HepG2 (cell line): ENCODE results near the gene GJD3. TPM values are rescaled to one million over a fixed set of nuclear protein-coding genes. Genes with fewer than 3 reads are reported as not detected.

Experiments
- AKNA ChIP-seq: sonication (generic); formaldehyde crosslinking; IDR thresholded peaks from 2 replicates; pipeline ENCODE4 v1.4.0; 2020; ENCODE audit warnings: missing genetic modification reagents, borderline replicate concordance
- ATAD3A ChIP-seq: sonication (generic); formaldehyde crosslinking; IDR thresholded peaks from 2 replicates; pipeline ENCODE4 v1.4.0; 2020; ENCODE audit warnings: missing genetic modification reagents
- ATF7 ChIP-seq, 2 experiments: fragments of 450-650 bp in 1 of 2; sonication (generic) in 1 of 2; formaldehyde crosslinking in 1 of 2; IDR thresholded peaks; 2 replicates each; pipeline versions ENCODE4 v1.4.0 to v1.6.1; 2016 to 2020; ENCODE audit warnings: antibody characterized with exemption in 1 of 2, mild to moderate bottlenecking in 1 of 2, missing genetic modification reagents in 1 of 2
- ATM ChIP-seq: fragments of 450-650 bp; IDR thresholded peaks from 2 replicates; pipeline ENCODE4 v1.7.1; 2017; ENCODE audit warnings: mild to moderate bottlenecking, borderline replicate concordance
- BRD4 ChIP-seq: sonication (generic); formaldehyde crosslinking; IDR thresholded peaks from 2 replicates; pipeline ENCODE4 v1.4.0; 2020; ENCODE audit warnings: missing genetic modification reagents
- FOXO1 ChIP-seq: sonication (generic); formaldehyde crosslinking; IDR thresholded peaks from 2 replicates; pipeline ENCODE4 v1.4.0; 2020; ENCODE audit warnings: missing genetic modification reagents
- FOXP4 ChIP-seq: sonication (generic); formaldehyde crosslinking; IDR thresholded peaks from 2 replicates; pipeline ENCODE4 v1.4.0; 2020; ENCODE audit warnings: missing genetic modification reagents
- MEF2D ChIP-seq: sonication (generic); formaldehyde crosslinking; IDR thresholded peaks from 2 replicates; pipeline ENCODE4 v1.5.1; 2020; ENCODE audit warnings: mild to moderate bottlenecking, missing genetic modification reagents
- NCOA2 ChIP-seq: sonication (generic); formaldehyde crosslinking; IDR thresholded peaks from 2 replicates; pipeline ENCODE4 v1.8.0; 2022; ENCODE audit warnings: inconsistent platforms
- RFXANK ChIP-seq: IDR thresholded peaks from 2 replicates; pipeline ENCODE4 v1.6.1; 2016
- SNAPC2 ChIP-seq: sonication (generic); formaldehyde crosslinking; IDR thresholded peaks from 2 replicates; pipeline ENCODE4 v1.8.1; 2022; ENCODE audit warnings: mild to moderate bottlenecking, missing genetic modification reagents
- ZBTB14 ChIP-seq: sonication (generic); formaldehyde crosslinking; IDR thresholded peaks from 2 replicates; pipeline ENCODE4 v1.4.0; 2020; ENCODE audit warnings: missing genetic modification reagents
- ZFAT ChIP-seq: sonication (generic); formaldehyde crosslinking; conservative IDR thresholded peaks from 2 replicates; pipeline ENCODE4 v1.8.1; 2023; ENCODE audit warnings: missing genetic modification reagents, inconsistent platforms
- ZFP36L2 ChIP-seq: sonication (generic); formaldehyde crosslinking; IDR thresholded peaks from 2 replicates; pipeline ENCODE4 v1.4.0; 2020; ENCODE audit warnings: missing genetic modification reagents
- ZFYVE20 ChIP-seq: sonication (generic); formaldehyde crosslinking; IDR thresholded peaks from 2 replicates; pipeline ENCODE4 v1.8.0; 2023; ENCODE audit warnings: low read depth, mild to moderate bottlenecking, moderate library complexity, missing genetic modification reagents, borderline replicate concordance
- ZNF160 ChIP-seq: sonication (generic); formaldehyde crosslinking; IDR thresholded peaks from 2 replicates; pipeline ENCODE4 v1.8.0; 2022; ENCODE audit warnings: mild to moderate bottlenecking, inconsistent platforms, missing genetic modification reagents
- ZNF329 ChIP-seq: sonication (generic); formaldehyde crosslinking; IDR thresholded peaks from 2 replicates; pipeline ENCODE4 v1.9.0; 2021; ENCODE audit warnings: low read depth, mild to moderate bottlenecking, missing genetic modification reagents
- ZNF546 ChIP-seq: sonication (generic); formaldehyde crosslinking; conservative IDR thresholded peaks from 2 replicates; pipeline ENCODE4 v1.8.1; 2023; ENCODE audit warnings: mild to moderate bottlenecking, missing genetic modification reagents
- polyA plus RNA-seq, 8 experiments: library from polyadenylated mRNA; depleted of rRNA in 3 of 8; stranded (reverse) in 7 of 8; unstranded in 1 of 8; fragments of >200 nt; fragmentation: Illumina TruSeq in 4 of 8; extraction: Trizol in 4 of 8; gene quantifications; 2 replicates each; pipeline versions ENCODE4 v1.2.1 to v1.2.3, GENCODE V29; 2011 to 2016; ENCODE audit warnings: low read depth in 4 of 8, missing spikeins in 1 of 8, mixed read lengths in 1 of 8; ENCODE audit not compliant: insufficient read depth in 1 of 8
- total RNA-seq, 5 experiments: library from RNA; depleted of rRNA; stranded (reverse); fragments of >200 nt; fragmentation: Illumina TruSeq; extraction: Trizol; gene quantifications; 2 replicates each; pipeline ENCODE4 v1.2.3, GENCODE V29; 2016; ENCODE audit warnings: low read depth in 1 of 5
- TF ChIP-seq, protein P1 (sequence below): IDR thresholded peaks from 2 replicates; pipeline ENCODE4 v1.6.1; 2016; ENCODE audit warnings: mild to moderate bottlenecking, missing biosample characterization, missing genetic modification reagents
- TF ChIP-seq, protein P2 (sequence below): sonication (generic); formaldehyde crosslinking; IDR thresholded peaks from 2 replicates; pipeline ENCODE4 v1.4.0; 2020; ENCODE audit warnings: missing genetic modification reagents, low read depth, mild to moderate bottlenecking, borderline replicate concordance

Gene GJD3
- total and polyA plus RNA-seq, 2 of the 13 experiments (the other 11 are each of a cell fraction or from before 2014, with no cell fraction given) = not detected

DNA sequence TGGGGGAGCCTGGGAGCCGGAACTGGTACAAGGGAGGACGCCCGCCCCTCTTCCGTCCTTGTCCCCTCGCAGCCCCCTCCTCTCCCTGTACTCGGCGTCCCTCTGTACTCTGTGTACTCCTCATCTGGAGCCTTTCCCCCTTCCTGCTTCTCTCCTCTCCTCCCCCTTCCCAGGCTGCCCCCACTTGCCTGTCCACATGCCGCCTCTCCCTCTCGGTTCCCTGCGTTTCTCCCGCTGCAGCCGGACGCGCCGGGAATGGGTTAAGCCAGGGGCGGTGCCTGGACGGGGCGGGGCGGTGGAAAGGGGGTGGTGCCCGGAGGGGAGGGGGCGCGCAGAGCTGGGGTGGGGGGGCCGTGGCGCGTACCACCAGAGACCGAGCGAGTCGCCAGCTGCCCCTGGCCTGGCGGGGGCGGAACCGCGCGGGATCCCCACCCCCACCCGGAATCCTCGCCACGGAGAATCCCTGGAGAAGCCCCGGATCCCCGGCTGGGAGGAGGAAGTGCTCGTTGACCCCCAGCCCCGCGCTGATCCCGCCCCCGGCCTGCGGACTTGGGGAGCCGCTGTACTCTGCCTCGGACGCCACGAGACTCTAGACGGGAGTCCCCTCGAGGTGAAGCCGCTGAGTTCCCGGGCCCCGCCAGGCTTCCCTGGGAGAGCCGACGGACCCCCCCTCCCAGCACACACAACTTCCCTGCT, 22.6 kb downstream of the GJD3 start (continued):
- TF ChIP-seq AKNA (CRISPR knock-in tag) (no peak), NCOA2 (CRISPR knock-in tag) (no peak), ATM (no peak), ZFP36L2 (CRISPR knock-in tag) (no peak), MEF2D (CRISPR knock-in tag) (0 out of 2 replicates have a peak, but pooled peaks have one; percentile 7), ZNF160 (CRISPR knock-in tag) (no peak; the same call in 1 of the 2 replicates), FOXO1 (CRISPR knock-in tag) (peak; percentile 41; the same call in 1 of the 2 replicates), ATAD3A (CRISPR knock-in tag) (no peak), ZBTB14 (CRISPR knock-in tag) (no peak), ZFYVE20 (CRISPR knock-in tag) (no peak), ZFAT (CRISPR knock-in tag) (no peak), FOXP4 (CRISPR knock-in tag) (no peak), ATF7 (IDR thresholded peaks at IDR 0.05) (no peak), ATF7 (CRISPR knock-in tag; IDR thresholded peaks at IDR 0.05) (no peak), ZNF329 (CRISPR knock-in tag) (0 out of 2 replicates have a peak, but pooled peaks have one; percentile 49), RFXANK (CRISPR knock-in tag) (no peak), ZNF546 (no peak), BRD4 (CRISPR knock-in tag) (no peak), SNAPC2 (CRISPR knock-in tag) (no peak)
- TF ChIP-seq, protein P1, sequence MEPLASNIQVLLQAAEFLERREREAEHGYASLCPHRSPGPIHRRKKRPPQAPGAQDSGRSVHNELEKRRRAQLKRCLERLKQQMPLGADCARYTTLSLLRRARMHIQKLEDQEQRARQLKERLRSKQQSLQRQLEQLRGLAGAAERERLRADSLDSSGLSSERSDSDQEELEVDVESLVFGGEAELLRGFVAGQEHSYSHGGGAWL (CRISPR knock-in tag) = no peak; the same call in 1 of the 2 replicates
- TF ChIP-seq, protein P2, sequence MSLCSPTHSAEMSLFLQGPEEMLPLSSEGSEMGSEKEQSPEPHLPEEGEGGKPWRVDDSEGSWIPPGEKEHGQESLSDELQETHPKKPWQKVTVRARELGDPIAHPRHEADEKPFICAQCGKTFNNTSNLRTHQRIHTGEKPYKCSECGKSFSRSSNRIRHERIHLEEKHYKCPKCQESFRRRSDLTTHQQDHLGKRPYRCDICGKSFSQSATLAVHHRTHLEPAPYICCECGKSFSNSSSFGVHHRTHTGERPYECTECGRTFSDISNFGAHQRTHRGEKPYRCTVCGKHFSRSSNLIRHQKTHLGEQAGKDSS (CRISPR knock-in tag) = no peak
